Caco-2 (cell line): ENCODE results near the gene LUZP1. TPM values are rescaled to one million over a fixed set of nuclear protein-coding genes. Genes with fewer than 3 reads are reported as not detected.

Experiments
- BruUV-seq: library from RNA; stranded (reverse); fragments of 400-500 nt; replicated peaks from 2 replicates; lab custom pipeline; 2021; lab: Mats Ljungman, UMichigan
- CTCF ChIA-PET: fragments of 300-600 bp; sonication (Branson Sonifier 250); formaldehyde crosslinking; loops from one replicate; lab custom pipeline; 2022; ENCODE audit warnings: antibody characterized with exemption; lab: Charles Lee
- POLR2A ChIA-PET: fragments of 300-600 bp; sonication (Branson Sonifier 250); formaldehyde crosslinking; loops from one replicate; lab custom pipeline; 2022; ENCODE audit warnings: antibody characterized with exemption; lab: Charles Lee
- DNase-seq, 2 experiments: peaks; one replicate each; pipeline versions ENCODE4 v3.0.0 to v3.0.0-alpha.2; 2020 to 2022
- H3K27me3 ChIP-seq: replicated peaks from 2 replicates; pipeline ENCODE4 v1.6.0; 2011; ENCODE audit warnings: low read length; ENCODE audit not compliant: control insufficient read depth, insufficient read depth
- H3K36me3 ChIP-seq: 2 replicates; pipeline ENCODE4 v1.5.1; 2011; ENCODE audit warnings: low read length; ENCODE audit not compliant: control insufficient read depth, insufficient read depth
- H3K4me1 ChIP-seq: fragments of 250-450 bp; sonication (Bioruptor Pico); 2 replicates; pipeline ENCODE4 v1.5.1; 2020; ENCODE audit warnings: mild to moderate bottlenecking
- H3K4me3 ChIP-seq: 2 replicates; pipeline ENCODE4 v1.5.1; 2011; ENCODE audit warnings: low read depth, mild to moderate bottlenecking, control low read depth, low read length
- H3K9me3 ChIP-seq: fragments of 250-450 bp; sonication (Bioruptor Pico); 2 replicates; pipeline ENCODE4 v1.5.1; 2020; ENCODE audit warnings: mild to moderate bottlenecking, moderate library complexity
- H3K27ac Mint-ChIP-seq: one replicate; pipeline ENCODE4 v1.8.0; 2022; ENCODE audit warnings: mixed read lengths; ENCODE audit not compliant: unreplicated experiment
- H3K27me3 Mint-ChIP-seq: one replicate; pipeline ENCODE4 v1.8.0; 2022; ENCODE audit warnings: mixed read lengths; ENCODE audit not compliant: insufficient read depth, unreplicated experiment
- H3K36me3 Mint-ChIP-seq: one replicate; pipeline ENCODE4 v1.8.0; 2022; ENCODE audit warnings: mild to moderate bottlenecking, mixed read lengths; ENCODE audit not compliant: insufficient read depth, unreplicated experiment
- H3K4me1 Mint-ChIP-seq: one replicate; pipeline ENCODE4 v1.8.0; 2022; ENCODE audit warnings: low read depth, mixed read lengths; ENCODE audit not compliant: unreplicated experiment
- H3K4me3 Mint-ChIP-seq: one replicate; pipeline ENCODE4 v1.8.0; 2022; ENCODE audit warnings: mild to moderate bottlenecking, moderate library complexity, mixed read lengths; ENCODE audit not compliant: unreplicated experiment
- H3K9me3 Mint-ChIP-seq: one replicate; pipeline ENCODE4 v1.8.0; 2022; ENCODE audit warnings: mixed read lengths; ENCODE audit not compliant: unreplicated experiment
- intact Hi-C: fragments of 100-400 bp; cut with micrococcal nuclease; formaldehyde crosslinking; loops from one replicate; pipeline ENCODE4 v1.10.0; 2022; ENCODE audit not compliant: unreplicated experiment
- total RNA-seq: library from RNA; stranded (reverse); gene quantifications from 2 replicates; pipeline ENCODE4 v1.2.3, GENCODE V29; 2022
- TF ChIP-seq, protein P1 (sequence below), 2 experiments: fragments of 200-600 bp in 1 of 2; IDR thresholded peaks; 1 replicate in 1 of 2; 2 replicates in 1 of 2; pipeline versions ENCODE4 v1.5.1 to v1.8.0; 2011 to 2022; ENCODE audit warnings: antibody characterized with exemption in 1 of 2, control low read depth in 1 of 2, inconsistent platforms in 1 of 2, low read depth in 1 of 2, low read length in 1 of 2, mild to moderate bottlenecking in 1 of 2, moderate library complexity in 1 of 2; ENCODE audit not compliant: insufficient read depth in 1 of 2, severe bottlenecking in 1 of 2, unreplicated experiment in 1 of 2

Gene LUZP1
- total RNA-seq, 1 experiment from 2014 or later: 20.6 TPM

GRCh38 chr1:23074012-23074411 is 94.6 kb downstream of the LUZP1 start:
- no peaks in the 10 kb centered on the region for H3K9me3 ChIP-seq
- Mint-ChIP-seq H3K27ac (no peak overlapping the region), H3K36me3 (peaks cover 50% of the 10 kb centered on the region), H3K4me1 (no peaks in the 10 kb centered on the region), H3K27me3 (no peaks in the 10 kb centered on the region), H3K4me3 (no peak overlapping the region), H3K9me3 (no peaks in the 10 kb centered on the region)
- no peak overlapping the region for H3K4me3 ChIP-seq
- intact Hi-C loops: no loop called here
- ChIA-PET CTCF (no interaction called here), POLR2A (no interaction called here)
- H3K27me3 ChIP-seq: no peaks in the 10 kb centered on the region
- H3K4me1 ChIP-seq: no peaks in the 10 kb centered on the region
- no peak for DNase-seq
- no TSS peak for BruUV-seq
- TF ChIP-seq, protein P1, sequence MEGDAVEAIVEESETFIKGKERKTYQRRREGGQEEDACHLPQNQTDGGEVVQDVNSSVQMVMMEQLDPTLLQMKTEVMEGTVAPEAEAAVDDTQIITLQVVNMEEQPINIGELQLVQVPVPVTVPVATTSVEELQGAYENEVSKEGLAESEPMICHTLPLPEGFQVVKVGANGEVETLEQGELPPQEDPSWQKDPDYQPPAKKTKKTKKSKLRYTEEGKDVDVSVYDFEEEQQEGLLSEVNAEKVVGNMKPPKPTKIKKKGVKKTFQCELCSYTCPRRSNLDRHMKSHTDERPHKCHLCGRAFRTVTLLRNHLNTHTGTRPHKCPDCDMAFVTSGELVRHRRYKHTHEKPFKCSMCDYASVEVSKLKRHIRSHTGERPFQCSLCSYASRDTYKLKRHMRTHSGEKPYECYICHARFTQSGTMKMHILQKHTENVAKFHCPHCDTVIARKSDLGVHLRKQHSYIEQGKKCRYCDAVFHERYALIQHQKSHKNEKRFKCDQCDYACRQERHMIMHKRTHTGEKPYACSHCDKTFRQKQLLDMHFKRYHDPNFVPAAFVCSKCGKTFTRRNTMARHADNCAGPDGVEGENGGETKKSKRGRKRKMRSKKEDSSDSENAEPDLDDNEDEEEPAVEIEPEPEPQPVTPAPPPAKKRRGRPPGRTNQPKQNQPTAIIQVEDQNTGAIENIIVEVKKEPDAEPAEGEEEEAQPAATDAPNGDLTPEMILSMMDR (IDR thresholded peaks at IDR 0.05; ENCODE audit: insufficient read depth in 1 of 2, low read depth in 1 of 2, low read length in 1 of 2, severe bottlenecking in 1 of 2, unreplicated experiment in 1 of 2): no peak
- 0 out of 2 replicates have a peak, but pooled peaks cover 1% of the 10 kb centered on the region for H3K36me3 ChIP-seq

DNA sequence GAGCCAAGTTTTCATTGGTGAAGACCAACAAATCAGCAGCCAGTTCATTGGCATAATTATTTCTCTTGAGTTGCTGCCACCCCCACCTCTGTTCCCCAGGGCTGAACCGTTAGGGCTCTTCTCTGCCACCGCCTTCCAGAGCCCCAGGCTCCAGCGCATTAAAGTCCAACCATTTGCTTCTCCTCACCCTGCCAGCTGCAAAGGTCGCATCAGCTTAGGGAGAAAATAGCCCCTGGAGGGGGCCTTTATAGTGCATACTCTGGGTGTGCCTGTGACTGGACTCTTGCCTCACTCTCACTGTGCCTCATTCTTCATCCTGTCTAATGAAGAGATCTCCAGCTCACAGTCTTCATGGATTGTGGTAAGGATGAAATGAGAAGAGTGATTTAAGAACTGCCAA is 99.0 kb downstream of the LUZP1 start:
- Histone ChIP-seq H3K9me3 (no peaks in the 10 kb centered on the region), H3K36me3 (0 out of 2 replicates have a peak, but pooled peaks cover 1% of the 10 kb centered on the region), H3K27me3 (no peaks in the 10 kb centered on the region), H3K4me3 (no peak overlapping the region), H3K4me1 (no peaks in the 10 kb centered on the region)
- Mint-ChIP-seq H3K36me3 (peaks cover 40% of the 10 kb centered on the region), H3K9me3 (no peaks in the 10 kb centered on the region), H3K4me1 (no peaks in the 10 kb centered on the region), H3K4me3 (no peak overlapping the region), H3K27ac (no peak overlapping the region), H3K27me3 (no peaks in the 10 kb centered on the region)
- no peak for DNase-seq
- ChIA-PET POLR2A (no interaction called here), CTCF (no interaction called here)
- no TSS peak for BruUV-seq
- intact Hi-C loops: no loop called here
- TF ChIP-seq, protein P1 (IDR thresholded peaks at IDR 0.05; ENCODE audit: insufficient read depth in 1 of 2, low read depth in 1 of 2, low read length in 1 of 2, severe bottlenecking in 1 of 2, unreplicated experiment in 1 of 2): no peak

DNA sequence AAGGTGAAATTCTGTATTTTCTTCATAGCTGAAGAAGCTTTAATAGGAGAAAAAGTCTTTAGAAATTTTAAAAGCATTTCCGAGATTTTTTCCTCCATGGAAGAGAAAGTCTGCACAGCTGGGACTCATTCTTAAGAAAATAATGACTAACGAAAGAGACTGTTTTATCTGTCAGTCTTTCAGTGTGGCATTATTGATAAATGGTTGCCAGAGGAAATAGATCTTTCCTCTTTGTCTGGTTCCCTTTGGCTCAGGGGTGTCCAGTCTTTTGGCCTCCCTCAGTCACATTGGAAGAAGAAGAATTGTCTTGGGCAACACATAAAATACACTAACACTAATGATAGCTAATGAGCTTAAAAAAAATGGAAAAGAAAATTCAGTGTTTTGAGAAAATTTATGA is 99.5 kb downstream of the LUZP1 start:
- TF ChIP-seq, protein P1 (IDR thresholded peaks at IDR 0.05; ENCODE audit: insufficient read depth in 1 of 2, low read depth in 1 of 2, low read length in 1 of 2, severe bottlenecking in 1 of 2, unreplicated experiment in 1 of 2): no peak
- CTCF ChIA-PET: no interaction called here
- Histone ChIP-seq H3K9me3 (no peaks in the 10 kb centered on the region), H3K4me1 (no peaks in the 10 kb centered on the region), H3K27me3 (no peaks in the 10 kb centered on the region), H3K36me3 (0 out of 2 replicates have a peak, but pooled peaks cover 3% of the 10 kb centered on the region), H3K4me3 (no peak overlapping the region)
- no peaks in the 10 kb centered on the region for H3K4me1 Mint-ChIP-seq
- H3K36me3 Mint-ChIP-seq: peaks cover 40% of the 10 kb centered on the region
- POLR2A ChIA-PET: no interaction called here
- H3K27ac Mint-ChIP-seq: no peak overlapping the region
- no TSS peak for BruUV-seq
- H3K9me3 Mint-ChIP-seq: no peaks in the 10 kb centered on the region
- no peak for DNase-seq
- no peaks in the 10 kb centered on the region for H3K27me3 Mint-ChIP-seq
- intact Hi-C loops: no loop called here
- H3K4me3 Mint-ChIP-seq: no peak overlapping the region
